NCI-H1092 treated with DMSO at 0.1 percent for 48 hours (cell line): ENCODE measurements around the gene DAAM2.

Experiments
- DNase-seq: peaks from one replicate; lab custom pipeline; 2025; lab: John Stamatoyannopoulos, UW

The DAAM2 gene

GRCh38 chr6:39931607-39932006 is 139.4 kb downstream of the DAAM2 start:
- no peak for DNase-seq

- DNase-seq = no peak
Measured at GRCh38 chr6:39932386-39932910, 140.3 kb downstream of the DAAM2 start.

DNA sequence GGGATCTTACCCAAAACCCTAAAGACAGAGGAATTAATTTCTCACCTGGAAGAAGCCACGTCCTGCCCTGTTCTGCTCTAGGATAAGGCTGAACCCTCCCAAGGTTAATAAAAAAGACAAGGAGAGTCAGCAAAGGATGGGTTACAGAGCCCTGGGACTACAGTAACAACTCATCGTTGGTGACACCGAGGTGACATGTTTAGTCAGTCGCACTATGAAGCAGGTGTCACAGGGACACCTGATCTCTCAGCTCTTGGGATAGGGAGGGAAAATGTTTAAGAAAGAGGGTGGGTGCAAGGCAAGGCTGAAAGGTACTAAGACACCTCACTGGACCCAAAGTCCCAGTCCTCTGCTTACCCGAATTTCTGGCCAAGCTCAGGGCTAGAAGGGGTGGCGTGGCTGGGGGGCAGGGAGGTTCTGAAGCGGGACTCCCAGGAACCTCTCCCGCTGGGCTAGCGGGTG is 141.5 kb downstream of the DAAM2 start:
- DNase-seq = no peak

GRCh38 chr6:39934131-39934757 is 142.1 kb downstream of the DAAM2 start, which contains the start of gene MOCS1:
Gene MOCS1 (minus strand): TSS chr6:39934462. CDS start chr6:39934417, 45 bp downstream.
- peak; percentile 22 for DNase-seq

- no peak for DNase-seq
Measured at GRCh38 chr6:39935241-39935640, 143.1 kb downstream of the DAAM2 start.

GRCh38 chr6:39936857-39937256 is 144.7 kb downstream of the DAAM2 start:
- DNase-seq = no peak

- no peak for DNase-seq
Measured at GRCh38 chr6:39937686-39938333, 145.6 kb downstream of the DAAM2 start.

DNA sequence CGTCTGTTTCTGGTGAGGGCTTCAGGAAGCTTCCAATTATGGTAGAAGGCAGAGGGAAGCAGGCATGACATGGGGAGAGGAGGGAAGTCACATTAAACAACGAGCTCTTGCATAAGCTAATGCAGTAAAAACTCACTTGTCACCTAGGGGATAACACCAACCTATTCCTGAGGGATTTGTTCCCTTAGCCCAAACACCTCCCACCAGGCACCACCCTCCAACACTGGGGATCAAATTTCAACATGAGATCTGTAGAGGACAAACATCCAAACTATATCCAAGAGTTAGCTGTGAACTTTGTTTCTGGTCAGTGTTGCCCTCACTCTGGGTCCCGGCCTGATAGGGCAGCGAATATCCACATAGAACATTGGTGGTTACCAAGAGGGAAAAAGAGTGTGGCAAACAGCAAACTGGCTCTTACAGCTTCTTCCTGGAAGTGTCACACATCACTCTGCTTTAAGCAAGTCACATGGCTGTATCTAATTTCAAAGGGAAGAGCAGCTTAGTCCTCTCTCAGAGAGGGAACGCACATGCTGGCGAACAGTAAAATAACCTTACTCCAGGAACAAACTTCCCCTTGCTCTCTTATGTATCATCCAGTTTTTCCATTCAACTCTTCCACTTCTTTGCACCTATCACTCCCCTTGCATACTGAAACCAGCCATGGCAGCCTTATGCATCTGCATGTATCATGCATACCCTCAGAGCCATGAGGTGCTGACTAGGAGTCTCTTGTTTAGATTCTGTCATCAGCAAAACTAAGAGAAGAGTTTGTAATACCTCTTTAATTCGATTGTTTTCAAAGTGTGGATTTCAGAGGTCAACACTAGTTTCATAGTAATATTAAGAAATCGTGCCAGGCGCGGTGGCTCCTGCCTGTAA is 146.8 kb downstream of the DAAM2 start:
- no peak for DNase-seq

DNA sequence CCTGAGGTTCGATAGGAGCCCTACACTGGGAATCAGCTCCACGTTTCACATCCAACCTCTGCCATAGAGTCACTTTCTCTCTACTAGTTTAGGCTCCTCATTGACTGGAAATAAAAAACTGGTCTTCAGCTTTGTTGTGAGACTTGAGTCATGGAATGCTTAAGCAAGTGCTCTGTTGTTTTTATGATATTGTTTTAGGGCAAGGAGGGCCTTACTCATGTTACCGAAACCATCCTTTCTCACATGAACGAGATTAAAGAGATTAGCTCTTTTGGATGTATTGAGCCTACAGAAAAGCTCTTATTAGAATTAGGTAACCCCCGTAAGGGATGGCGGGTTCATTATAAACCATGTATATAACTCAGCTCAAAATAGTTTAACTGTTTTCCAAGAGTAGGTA is 149.0 kb downstream of the DAAM2 start:
- no peak for DNase-seq

DNA sequence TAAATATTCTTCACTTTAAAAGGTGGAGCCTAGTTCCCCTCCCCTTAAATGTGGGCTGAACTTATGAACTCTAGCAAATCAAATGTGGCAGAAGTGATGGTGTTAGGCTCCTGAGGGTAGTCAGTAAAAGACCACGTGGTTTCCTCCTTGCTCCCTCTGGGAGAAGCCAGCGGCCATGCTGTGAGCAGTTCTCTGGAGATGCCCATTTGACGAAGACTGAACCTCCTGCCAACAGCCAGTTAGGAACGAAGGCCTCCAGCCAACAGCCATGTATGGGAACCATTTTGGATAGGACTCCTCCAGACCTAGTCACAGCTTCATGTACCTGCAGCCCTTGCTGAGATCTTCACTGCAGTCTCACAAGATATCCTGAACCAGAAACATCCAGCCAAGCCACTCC is 149.6 kb downstream of the DAAM2 start:
- DNase-seq = no peak

DNA sequence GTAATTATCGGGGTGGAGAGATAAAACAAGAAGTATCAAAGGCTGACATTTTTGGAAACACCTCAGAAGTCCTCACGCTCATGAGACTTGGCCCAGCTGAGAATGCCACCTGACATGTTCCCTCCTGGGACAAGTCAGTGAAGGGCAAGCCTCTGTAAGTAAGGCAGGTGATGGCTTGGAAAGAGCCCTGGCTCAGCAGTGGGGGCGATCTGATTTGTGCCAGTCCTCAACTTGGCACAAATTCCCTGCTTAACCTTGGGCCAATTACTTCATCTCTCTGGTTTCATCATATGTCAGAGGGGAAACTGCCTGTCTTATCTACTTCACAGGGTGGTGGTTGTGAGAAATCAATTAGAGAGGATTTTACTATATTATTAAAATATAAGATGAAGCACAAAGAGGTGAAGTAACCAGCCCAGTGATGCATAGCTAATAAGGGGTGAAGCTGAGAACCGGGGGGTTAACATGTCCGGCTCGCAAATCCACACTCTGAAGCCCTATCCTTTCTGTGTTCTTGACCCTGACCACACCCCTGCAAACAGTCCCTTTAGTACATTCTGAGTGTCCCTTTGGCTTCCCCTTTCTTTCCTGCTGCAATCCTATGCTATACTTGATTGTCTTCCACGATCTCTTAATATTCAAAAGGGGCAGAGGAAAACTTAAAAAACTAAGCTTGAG is 150.9 kb downstream of the DAAM2 start:
- DNase-seq = no peak

DNA sequence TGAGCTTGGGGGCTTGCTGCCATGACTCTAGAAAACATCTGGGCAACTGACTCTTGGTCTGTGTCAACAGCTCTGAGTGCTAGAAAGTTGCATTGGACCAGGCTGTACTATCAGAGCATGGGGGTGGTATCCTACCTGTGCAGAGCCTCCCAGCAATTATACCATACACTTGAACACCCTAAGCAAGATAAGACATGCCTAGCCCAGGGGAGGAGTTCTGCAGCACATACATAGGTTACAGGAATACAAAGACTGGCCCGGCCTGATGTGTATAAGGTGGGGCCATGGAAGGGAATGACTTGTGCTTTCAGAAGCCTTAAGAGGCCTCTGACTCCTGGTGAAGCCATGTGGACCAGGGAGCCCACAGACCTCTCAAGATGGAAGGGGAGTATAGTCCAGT is 153.4 kb downstream of the DAAM2 start:
- no peak for DNase-seq

GRCh38 chr6:39947611-39948068 is 155.5 kb downstream of the DAAM2 start:
- no peak for DNase-seq

- DNase-seq = no peak
Measured at GRCh38 chr6:39948199-39948791, 156.1 kb downstream of the DAAM2 start.

DNA sequence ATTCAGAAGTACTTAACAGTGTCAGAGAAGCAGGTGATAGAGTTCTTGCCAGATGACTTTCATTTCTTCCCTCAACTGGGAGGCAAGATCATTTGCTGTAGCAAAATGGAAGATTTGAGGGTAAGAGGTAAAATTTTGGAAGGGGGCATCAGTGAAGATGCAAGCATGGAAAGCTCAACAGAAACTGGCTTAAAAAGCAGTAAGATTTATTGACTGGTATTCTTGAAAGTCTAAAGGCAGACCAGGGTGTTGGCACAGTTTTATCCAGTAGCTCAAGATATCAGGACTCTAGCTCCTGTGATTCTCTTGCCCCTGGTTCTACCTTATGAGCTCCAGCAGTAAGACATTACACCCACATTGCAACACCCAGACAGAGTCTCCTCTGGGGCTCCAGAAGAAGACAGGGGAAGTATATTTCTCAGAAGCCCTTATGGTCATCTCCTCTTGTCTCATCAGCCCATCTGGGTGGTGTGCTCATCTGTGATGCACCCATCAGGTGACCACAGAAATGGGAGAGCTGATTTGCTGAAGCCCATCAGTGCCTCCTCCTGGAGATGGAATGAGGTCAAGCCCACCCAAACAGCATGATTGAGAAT is 158.0 kb downstream of the DAAM2 start:
- no peak for DNase-seq

DNA sequence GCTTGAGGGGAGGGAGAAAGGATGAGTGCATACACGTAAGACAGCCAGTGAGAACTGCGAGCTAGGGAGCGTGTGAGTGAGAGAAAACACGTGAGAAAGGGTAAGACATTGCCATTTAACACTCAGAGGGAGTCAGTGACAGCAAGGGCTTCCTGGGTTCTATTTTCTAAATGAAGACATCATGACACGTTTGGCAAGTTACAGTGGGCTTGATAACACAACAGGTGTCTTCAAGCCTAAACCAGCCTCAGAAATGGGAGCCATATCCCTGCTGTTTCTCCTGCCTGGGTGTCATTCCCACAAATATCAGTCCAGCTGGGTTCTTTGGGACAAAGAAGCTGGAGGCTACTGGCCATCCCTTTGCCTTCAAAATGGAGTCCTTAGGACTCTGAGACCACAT is 159.0 kb downstream of the DAAM2 start:
- no peak for DNase-seq

GRCh38 chr6:39951716-39952115 is 159.5 kb downstream of the DAAM2 start:
- no peak for DNase-seq

GRCh38 chr6:39952167-39952566 is 160.0 kb downstream of the DAAM2 start:
- DNase-seq = no peak

- no peak for DNase-seq
Measured at GRCh38 chr6:39953076-39953618, 161.0 kb downstream of the DAAM2 start.
